ENCODE data around the gene CMIP. TPM values are rescaled to one million over a fixed set of nuclear protein-coding genes. Genes with fewer than 3 reads are reported as not detected.

The CMIP gene
- total RNA-seq, 1 experiment from 2014 or later: 63.7 TPM

DNA sequence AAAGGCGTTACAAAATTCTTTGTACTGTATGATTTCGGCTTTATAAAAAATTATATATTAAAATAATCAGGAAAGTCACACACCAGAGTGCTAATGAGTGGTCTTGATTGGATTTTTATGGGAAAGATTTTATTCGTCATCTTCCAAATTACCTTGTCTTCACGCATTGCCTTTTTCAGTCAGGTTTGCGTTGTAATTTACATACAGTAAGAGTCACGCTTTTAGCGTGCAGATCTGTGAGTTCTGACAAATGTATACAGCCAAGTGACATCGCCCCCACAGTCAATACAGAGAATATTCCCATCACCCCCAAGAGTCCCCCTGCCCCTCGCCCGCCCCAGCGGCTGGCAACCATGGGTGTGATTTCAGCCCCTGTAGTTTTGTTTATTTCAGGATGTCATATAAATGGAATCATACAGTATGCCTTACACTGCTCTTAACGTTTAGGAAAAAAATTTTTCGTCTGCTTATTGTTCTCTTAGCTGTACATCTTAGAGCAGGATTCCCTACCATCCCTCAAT is 157.7 kb downstream of the CMIP start:
- Mint-ChIP-seq H3K36me3 (peaks cover 2% of the 10 kb centered on the region), H3K27me3 (ENCODE audit: low read depth) (no peaks in the 10 kb centered on the region), H3K4me3 (no peak overlapping the region), H3K27ac (no peak overlapping the region), H3K9me3 (no peaks in the 10 kb centered on the region), H3K4me1 (peaks cover 27% of the 10 kb centered on the region)
- CTCF ChIA-PET: interaction anchor here (1.2 to 2.4 kb wide), 3 partner anchors 16 to 128 kb away, joined by 3 to 9 read pairs (median 7); no protein-coding TSS in a partner anchor
- POLR2A ChIA-PET: no interaction called here
- TF ChIP-seq, protein P1, sequence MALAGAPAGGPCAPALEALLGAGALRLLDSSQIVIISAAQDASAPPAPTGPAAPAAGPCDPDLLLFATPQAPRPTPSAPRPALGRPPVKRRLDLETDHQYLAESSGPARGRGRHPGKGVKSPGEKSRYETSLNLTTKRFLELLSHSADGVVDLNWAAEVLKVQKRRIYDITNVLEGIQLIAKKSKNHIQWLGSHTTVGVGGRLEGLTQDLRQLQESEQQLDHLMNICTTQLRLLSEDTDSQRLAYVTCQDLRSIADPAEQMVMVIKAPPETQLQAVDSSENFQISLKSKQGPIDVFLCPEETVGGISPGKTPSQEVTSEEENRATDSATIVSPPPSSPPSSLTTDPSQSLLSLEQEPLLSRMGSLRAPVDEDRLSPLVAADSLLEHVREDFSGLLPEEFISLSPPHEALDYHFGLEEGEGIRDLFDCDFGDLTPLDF (CRISPR knock-in tag; IDR thresholded peaks at IDR 0.05): no peak
- TF ChIP-seq JAZF1 (CRISPR knock-in tag; IDR thresholded peaks at IDR 0.05): no peak
- TF ChIP-seq, protein P2, sequence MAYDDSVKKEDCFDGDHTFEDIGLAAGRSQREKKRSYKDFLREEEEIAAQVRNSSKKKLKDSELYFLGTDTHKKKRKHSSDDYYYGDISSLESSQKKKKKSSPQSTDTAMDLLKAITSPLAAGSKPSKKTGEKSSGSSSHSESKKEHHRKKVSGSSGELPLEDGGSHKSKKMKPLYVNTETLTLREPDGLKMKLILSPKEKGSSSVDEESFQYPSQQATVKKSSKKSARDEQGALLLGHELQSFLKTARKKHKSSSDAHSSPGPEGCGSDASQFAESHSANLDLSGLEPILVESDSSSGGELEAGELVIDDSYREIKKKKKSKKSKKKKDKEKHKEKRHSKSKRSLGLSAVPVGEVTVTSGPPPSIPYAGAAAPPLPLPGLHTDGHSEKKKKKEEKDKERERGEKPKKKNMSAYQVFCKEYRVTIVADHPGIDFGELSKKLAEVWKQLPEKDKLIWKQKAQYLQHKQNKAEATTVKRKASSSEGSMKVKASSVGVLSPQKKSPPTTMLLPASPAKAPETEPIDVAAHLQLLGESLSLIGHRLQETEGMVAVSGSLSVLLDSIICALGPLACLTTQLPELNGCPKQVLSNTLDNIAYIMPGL (CRISPR knock-in tag; IDR thresholded peaks at IDR 0.05): no peak
- no peak for TF ChIP-seq GRHL2 (CRISPR knock-in tag; IDR thresholded peaks at IDR 0.05; ENCODE audit: insufficient replicate concordance, severe bottlenecking)
- no peak for TF ChIP-seq NR3C1 (CRISPR knock-in tag; conservative IDR thresholded peaks at IDR 0.05; ENCODE audit: low read depth)
- TF ChIP-seq RORB (CRISPR knock-in tag; IDR thresholded peaks at IDR 0.05): no peak
- no peak for TF ChIP-seq NFE2L1 (CRISPR knock-in tag; IDR thresholded peaks at IDR 0.05)
- TF ChIP-seq EMX1 (CRISPR knock-in tag; IDR thresholded peaks at IDR 0.05): no peak
- no peak for TF ChIP-seq ZNF317 (CRISPR knock-in tag; IDR thresholded peaks at IDR 0.05; ENCODE audit: borderline replicate concordance, low read depth)
- TF ChIP-seq ZNF512 (CRISPR knock-in tag; IDR thresholded peaks at IDR 0.05; ENCODE audit: borderline replicate concordance): no peak
- TF ChIP-seq, protein P3, sequence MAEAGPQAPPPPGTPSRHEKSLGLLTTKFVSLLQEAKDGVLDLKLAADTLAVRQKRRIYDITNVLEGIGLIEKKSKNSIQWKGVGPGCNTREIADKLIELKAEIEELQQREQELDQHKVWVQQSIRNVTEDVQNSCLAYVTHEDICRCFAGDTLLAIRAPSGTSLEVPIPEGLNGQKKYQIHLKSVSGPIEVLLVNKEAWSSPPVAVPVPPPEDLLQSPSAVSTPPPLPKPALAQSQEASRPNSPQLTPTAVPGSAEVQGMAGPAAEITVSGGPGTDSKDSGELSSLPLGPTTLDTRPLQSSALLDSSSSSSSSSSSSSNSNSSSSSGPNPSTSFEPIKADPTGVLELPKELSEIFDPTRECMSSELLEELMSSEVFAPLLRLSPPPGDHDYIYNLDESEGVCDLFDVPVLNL (CRISPR knock-in tag; IDR thresholded peaks at IDR 0.05; ENCODE audit: borderline replicate concordance, low read depth): no peak
- no peak for TF ChIP-seq ZNF423 (CRISPR knock-in tag; IDR thresholded peaks at IDR 0.05)
- TF ChIP-seq HMGA2 (CRISPR knock-in tag; IDR thresholded peaks at IDR 0.05): no peak
- no peak for ATAC-seq
- DNase-seq (ENCODE audit: low spot score): no peak

GRCh38 chr16:81602792-81603191 is 158.2 kb downstream of the CMIP start:
- CTCF ChIA-PET: interaction anchor here (2.4 kb wide), 1 partner anchor 17 kb away, joined by 9 read pairs; no protein-coding TSS in a partner anchor
- ATAC-seq (no peak), DNase-seq (ENCODE audit: low spot score) (no peak)
- TF ChIP-seq TP53 (CRISPR knock-in tag; IDR thresholded peaks at IDR 0.05) (no peak), NFE2L1 (CRISPR knock-in tag; IDR thresholded peaks at IDR 0.05) (no peak), NFATC4 (CRISPR knock-in tag; IDR thresholded peaks at IDR 0.05) (no peak), ZNF121 (CRISPR knock-in tag; IDR thresholded peaks at IDR 0.05) (no peak), RELA (CRISPR knock-in tag; IDR thresholded peaks at IDR 0.05; ENCODE audit: borderline replicate concordance) (no peak), GRHL2 (CRISPR knock-in tag; IDR thresholded peaks at IDR 0.05; ENCODE audit: insufficient replicate concordance, severe bottlenecking) (no peak), ZNF317 (CRISPR knock-in tag; IDR thresholded peaks at IDR 0.05; ENCODE audit: borderline replicate concordance, low read depth) (no peak), ZNF232 (CRISPR knock-in tag; IDR thresholded peaks at IDR 0.05) (no peak), ATF6 (CRISPR knock-in tag; IDR thresholded peaks at IDR 0.05) (no peak)
- TF ChIP-seq, protein P4, sequence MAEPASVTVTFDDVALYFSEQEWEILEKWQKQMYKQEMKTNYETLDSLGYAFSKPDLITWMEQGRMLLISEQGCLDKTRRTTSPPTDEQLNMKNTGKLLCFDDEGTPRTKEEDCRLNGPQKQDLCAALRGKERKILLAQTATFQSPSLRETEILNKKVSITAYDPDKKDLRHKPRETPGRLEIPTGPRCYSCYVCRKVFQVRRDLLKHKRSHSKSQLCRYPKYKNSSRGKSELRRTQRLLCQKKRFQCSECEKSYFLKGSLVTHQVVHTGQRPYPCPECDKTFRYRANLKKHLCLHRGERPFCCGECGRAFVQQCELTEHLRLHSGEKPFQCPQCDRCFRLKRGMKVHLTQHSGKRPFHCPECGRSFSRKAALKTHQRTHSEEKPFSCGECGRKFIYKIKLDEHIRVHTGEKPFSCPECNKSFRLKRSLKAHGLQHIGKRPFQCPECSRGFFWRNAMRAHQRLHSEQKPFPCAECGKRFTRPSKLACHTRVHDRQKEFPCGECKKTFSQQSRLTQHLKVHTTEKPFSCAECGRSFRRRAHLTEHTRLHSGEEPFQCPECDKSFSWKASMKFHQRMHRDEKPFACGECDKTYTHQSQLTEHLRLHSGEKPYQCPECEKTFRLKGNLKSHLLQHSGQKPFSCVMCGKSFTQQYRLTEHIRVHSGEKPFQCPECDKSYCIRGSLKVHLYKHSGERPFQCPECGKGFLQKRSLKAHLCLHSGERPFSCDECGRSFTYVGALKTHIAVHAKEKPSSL (CRISPR knock-in tag; conservative IDR thresholded peaks at IDR 0.05): no peak
- Mint-ChIP-seq H3K4me1 (peaks cover 27% of the 10 kb centered on the region), H3K27me3 (ENCODE audit: low read depth) (no peaks in the 10 kb centered on the region), H3K9me3 (no peaks in the 10 kb centered on the region), H3K36me3 (peaks cover 7% of the 10 kb centered on the region), H3K27ac (no peak overlapping the region), H3K4me3 (no peak overlapping the region)
- POLR2A ChIA-PET: no interaction called here

Measured in WTC11 (cell line).